Stimulated activated CD4-positive, alpha-beta T cell treated with anti-CD3 and anti-CD28 coated beads, TNF-alpha, amount 100 ng/mL, for 48 hours (primary cell): ENCODE measurements around the gene NR1H2.

Source experiments
- DNase-seq, 3 donors: peaks; one replicate each; pipeline ENCODE4 v3.0.0-alpha.2; 2020; ENCODE audit warnings: low read depth in 3 of 3

The NR1H2 gene

DNA sequence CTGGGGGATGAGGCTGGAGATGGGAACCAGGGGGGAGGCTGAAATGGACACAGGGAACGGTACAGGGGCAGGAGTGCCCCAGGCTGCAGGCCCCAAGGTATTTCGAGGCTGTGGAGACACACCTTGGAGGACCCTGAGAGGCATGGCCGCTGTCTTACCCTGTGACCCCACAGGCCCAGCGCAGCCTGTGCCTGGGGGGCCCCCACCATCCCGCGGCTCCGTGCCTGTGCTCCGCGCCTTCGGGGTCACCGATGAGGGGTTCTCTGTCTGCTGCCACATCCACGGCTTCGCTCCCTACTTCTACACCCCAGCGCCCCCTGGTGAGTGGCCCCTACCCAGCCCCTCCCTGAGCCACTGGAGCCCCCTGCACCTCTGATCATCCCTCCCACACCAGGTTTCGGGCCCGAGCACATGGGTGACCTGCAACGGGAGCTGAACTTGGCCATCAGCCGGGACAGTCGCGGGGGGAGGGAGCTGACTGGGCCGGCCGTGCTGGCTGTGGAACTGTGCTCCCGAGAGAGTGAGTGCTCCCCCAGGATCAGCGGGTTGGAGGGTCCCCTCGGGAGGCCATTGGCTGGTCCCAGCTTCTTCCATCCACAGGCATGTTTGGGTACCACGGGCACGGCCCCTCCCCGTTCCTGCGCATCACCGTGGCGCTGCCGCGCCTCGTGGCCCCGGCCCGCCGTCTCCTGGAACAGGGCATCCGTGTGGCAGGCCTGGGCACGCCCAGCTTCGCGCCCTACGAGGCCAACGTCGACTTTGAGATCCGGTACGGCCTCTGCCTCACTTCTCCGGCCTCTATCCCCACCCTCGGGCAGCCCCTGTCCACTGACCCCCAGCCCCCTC is 25.6 kb downstream of the NR1H2 start:
- DNase-seq, result no peak

DNA sequence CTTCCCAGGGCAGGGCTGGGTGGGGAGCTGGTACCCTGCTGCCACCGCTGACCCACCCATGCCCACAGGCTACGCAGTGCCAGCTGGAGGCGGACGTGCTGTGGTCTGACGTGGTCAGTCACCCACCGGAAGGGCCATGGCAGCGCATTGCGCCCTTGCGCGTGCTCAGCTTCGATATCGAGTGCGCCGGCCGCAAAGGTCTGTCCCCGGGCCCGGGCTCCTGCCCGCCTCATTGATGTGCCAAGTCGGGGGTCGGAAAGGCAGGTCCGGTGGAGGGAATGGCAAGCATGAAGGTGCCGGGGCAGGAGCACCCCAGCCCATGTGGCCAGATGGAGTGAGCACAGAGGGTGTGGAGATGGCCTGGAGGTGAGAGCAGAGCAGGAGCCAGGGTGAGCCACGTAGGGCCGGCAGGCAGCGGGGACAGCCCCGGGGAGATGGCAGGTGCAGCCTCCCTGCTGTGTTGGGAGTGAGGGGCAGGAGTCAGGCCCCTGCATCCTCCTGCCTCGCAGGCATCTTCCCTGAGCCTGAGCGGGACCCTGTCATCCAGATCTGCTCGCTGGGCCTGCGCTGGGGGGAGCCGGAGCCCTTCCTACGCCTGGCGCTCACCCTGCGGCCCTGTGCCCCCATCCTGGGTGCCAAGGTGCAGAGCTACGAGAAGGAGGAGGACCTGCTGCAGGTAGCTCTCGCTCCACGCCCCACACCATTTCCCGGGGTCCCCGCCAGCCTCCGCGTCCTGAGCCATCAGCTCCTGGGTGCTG is 26.5 kb downstream of the NR1H2 start:
- no peak for DNase-seq

DNA sequence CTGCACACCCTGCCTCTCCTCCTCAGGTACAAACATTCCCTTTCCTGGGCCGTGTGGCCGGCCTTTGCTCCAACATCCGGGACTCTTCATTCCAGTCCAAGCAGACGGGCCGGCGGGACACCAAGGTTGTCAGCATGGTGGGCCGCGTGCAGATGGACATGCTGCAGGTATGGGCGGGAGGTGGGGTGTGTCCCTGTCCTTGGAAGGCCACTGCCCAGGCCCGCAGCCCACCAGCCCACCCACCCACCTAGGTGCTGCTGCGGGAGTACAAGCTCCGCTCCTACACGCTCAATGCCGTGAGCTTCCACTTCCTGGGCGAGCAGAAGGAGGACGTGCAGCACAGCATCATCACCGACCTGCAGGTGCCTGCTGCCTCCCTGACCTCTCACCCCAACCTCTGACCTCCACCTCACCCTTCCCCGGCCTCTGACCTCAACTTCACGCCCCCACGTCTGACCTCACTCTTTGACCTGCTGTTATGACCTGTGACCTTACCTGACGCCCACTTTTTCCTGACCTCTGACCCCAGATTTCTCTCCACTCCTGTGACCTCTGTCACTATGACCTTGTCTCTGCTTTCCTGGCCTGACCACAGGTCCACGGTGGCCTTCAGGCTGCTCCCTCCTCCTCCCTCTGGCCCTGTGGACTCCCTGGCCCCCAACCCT is 30.0 kb downstream of the NR1H2 start:
- no peak for DNase-seq

DNA sequence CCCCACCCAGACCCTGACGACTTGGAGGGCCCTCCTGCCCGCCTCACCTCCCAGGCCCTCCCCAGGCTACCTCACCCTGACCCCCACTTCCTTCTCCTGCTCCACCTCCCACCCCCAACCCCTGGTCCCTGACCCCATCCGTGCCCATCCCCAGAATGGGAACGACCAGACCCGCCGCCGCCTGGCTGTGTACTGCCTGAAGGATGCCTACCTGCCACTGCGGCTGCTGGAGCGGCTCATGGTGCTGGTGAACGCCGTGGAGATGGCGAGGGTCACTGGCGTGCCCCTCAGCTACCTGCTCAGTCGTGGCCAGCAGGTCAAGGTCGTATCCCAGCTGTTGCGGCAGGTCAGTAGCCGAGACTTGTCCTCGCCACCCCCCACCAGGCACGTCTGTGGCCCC is 30.6 kb downstream of the NR1H2 start:
- DNase-seq, result no peak

DNA sequence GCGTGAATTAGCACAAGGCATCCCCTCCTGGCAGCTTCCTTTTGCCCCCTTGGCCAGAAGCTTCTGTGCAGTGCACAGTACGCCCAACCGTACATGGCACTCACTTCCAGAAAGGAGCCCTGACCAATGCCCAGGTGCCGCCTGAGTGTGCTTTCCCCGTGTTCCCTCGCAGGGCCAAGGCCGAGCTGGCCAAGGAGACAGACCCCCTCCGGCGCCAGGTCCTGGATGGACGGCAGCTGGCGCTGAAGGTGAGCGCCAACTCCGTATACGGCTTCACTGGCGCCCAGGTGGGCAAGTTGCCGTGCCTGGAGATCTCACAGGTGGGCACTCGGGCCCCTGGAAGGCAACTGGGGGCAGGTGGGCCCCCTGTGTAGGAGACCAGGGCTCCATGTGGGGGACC is 33.1 kb downstream of the NR1H2 start:
- DNase-seq, result no peak

DNA sequence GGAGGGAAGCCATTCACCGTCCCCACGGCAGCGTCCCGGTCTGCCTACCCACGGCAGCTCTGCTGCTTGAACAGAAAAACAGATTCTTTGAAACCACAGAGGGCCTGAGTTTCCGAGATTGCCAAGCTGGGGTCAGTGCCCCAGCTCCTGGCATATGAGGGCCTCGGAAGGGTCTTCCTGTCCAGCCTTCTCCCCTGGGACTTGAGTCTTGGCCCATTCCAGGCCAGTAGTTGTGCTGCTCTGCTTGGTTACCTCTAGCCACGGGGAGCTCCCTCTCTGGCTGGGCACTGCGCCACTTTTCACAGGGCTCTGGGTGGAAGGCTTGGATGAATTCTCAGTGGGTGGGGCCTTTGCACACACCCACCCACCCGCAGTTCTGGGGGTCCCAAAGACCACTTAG is 33.9 kb downstream of the NR1H2 start:
- DNase-seq, result no peak

DNA sequence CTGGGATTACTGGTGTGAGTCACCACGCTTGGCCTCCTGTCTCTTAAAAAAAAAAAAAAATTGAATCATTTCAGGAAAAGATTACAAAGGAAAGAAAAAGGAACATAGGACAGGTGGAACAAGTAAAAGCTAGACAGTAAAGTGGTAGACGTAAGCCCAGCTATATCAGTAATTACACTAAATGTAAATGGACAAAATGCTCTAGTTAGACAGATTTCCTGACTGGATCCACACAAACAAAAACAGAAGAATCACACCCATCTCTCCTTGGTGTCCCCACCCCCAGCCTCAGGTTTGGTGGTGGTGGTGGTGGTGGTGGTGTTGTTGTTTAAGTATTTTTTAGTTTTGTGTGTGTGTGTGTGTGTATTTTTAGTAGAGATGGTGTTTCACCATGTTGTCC is 36.2 kb downstream of the NR1H2 start:
- DNase-seq, result no peak

DNA sequence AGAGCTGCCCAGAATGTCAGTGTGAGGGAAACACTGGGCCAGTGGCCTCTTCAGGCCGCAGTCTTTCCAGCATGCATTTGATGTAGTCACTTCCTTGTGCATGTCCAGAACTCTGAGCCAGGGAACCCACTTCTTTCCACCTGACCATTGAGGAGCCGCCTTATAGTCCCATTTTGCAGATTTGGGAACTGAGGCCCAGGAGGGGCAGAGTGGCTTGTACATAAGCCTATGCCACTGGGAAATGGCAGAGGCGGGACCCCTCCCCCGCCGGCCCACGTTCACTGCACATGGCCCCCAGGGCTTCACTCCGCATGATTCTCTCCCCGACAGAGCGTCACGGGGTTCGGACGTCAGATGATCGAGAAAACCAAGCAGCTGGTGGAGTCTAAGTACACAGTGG is 36.8 kb downstream of the NR1H2 start:
- no peak for DNase-seq

DNA sequence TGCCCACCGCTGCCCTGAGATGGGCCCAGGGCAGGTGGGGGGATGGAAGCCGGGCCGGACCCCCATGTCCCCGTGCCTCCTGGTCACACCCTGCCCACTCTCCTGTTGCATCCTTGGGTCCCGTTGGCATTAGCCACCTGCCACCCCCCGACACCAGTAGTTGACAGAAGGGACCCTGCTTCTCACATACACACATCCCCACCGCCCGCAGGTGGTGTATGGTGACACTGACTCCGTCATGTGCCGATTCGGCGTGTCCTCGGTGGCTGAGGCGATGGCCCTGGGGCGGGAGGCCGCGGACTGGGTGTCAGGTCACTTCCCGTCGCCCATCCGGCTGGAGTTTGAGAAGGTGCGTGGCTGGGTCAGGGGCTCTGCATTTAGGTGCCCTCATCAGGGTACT is 37.3 kb downstream of the NR1H2 start:
- no peak for DNase-seq

DNA sequence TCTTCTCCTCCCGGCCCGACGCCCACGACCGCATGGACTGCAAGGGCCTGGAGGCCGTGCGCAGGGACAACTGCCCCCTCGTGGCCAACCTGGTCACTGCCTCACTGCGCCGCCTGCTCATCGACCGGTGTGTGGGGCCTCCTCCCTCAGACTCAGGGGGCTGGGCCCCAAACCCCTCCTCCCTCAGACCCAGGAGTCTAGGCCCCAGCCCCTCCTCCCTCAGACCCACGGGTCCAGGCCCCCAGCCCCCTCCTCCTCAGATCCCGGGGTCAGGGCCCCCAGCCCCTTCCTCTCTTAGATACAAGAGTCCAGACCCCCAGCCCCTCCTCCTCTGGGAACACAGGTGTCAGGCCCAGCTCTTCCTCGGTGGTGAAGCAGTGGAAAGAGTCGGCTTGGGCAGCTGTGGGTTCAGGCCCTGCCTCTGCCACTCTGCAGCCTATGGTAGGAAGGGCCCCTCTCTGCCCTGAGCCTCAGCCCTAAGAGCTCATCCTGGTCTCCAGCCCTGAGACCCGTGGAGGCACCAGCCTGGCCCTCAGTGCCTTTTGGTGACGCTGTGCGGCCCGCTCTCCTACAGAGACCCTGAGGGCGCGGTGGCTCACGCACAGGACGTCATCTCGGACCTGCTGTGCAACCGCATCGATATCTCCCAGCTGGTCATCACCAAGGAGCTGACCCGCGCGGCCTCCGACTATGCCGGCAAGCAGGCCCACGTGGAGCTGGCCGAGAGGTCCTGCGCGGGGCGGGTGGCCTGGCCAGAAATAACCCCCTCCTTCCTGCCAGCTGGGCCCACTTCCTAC is 38.8 kb downstream of the NR1H2 start:
- DNase-seq, result peak; percentile 61 to 77 (median 68)

DNA sequence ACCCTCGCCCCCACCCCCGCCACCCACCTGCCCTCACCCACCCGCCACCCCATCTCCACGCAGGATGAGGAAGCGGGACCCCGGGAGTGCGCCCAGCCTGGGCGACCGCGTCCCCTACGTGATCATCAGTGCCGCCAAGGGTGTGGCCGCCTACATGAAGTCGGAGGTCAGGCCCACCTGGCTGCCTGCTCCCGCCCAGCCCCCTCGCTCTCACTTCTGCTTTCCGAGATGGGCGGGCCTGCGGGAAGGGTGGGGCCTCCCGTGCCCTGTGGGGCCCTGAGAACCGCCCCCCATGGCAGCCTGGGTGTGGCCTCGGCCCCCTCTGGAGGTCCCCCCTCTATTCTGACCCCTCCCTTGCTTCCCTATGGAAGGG is 39.4 kb downstream of the NR1H2 start:
- no peak for DNase-seq

DNA sequence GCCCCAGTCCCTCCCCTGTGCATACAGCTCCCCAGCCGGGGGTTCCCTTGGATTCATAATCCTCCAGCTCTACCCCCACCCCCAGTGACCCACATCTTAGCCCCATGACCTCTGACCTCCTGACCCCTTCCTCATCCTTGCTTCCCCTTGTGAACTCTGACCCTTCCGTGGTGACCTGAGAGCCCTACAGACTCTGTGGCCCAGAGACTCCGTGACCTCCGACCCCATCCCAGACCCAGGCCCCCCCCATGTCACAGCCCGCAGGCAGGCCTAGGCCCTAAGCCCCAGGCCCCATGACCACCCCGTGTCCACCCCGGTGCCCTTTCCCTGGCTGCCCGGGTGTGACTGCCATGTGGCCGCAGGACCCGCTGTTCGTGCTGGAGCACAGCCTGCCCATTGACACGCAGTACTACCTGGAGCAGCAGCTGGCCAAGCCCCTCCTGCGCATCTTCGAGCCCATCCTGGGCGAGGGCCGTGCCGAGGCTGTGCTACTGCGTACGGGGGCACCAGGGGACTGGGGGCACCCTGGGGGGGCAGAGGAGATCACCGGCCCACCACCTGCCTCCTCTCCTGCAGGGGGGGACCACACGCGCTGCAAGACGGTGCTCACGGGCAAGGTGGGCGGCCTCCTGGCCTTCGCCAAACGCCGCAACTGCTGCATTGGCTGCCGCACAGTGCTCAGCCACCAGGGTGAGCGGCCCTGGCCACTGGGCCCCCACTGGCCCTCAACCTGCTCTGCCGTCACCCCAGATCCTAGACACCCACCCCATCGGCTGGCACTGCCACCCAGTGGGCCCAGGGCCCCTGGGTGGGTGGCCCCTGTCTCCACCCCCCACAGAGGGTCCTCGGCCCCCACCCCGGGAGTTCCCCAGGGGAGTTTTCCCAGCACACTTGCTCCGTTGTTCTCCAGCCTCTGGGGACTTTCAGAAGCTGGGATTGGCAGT is 40.0 kb downstream of the NR1H2 start:
- DNase-seq, result no peak

DNA sequence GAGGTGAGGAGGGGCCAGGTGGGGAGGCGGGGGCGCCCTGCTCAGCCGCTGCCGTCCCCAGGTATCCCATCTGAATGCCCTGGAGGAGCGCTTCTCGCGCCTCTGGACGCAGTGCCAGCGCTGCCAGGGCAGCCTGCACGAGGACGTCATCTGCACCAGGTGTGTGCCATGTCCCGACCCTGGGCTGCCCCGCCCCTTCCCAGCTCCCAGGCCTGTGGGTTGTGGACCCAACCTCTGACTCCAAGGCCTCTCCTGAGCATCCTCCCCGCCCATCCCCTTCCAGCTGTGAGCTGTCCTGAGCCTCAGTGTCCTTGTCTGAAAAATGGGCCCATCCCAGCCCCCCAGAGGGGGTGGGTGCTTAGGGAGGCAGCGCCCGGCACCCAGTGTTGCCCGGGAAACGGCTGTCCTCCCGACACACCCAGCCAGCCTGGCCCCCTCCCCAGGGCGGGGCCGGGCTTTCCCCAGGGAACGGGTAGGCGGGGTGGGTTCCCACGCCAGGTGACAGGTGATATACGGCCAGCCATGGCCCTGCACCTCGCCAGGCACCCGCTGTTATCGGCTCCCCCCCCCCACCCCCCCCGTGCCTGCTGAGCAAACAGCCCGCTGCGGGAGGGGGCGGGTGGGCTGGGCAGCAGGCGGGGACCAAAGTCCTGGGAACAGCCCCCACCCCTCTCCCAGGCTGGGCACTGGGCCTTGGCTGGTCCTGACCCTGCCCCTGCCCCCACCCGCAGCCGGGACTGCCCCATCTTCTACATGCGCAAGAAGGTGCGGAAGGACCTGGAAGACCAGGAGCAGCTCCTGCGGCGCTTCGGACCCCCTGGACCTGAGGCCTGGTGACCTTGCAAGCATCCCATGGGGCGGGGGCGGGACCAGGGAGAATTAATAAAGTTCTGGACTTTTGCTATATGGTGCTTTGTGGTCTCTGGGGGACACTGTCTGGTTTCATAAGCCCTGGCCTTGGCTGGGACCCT is 41.1 kb downstream of the NR1H2 start:
- DNase-seq, result no peak

DNA sequence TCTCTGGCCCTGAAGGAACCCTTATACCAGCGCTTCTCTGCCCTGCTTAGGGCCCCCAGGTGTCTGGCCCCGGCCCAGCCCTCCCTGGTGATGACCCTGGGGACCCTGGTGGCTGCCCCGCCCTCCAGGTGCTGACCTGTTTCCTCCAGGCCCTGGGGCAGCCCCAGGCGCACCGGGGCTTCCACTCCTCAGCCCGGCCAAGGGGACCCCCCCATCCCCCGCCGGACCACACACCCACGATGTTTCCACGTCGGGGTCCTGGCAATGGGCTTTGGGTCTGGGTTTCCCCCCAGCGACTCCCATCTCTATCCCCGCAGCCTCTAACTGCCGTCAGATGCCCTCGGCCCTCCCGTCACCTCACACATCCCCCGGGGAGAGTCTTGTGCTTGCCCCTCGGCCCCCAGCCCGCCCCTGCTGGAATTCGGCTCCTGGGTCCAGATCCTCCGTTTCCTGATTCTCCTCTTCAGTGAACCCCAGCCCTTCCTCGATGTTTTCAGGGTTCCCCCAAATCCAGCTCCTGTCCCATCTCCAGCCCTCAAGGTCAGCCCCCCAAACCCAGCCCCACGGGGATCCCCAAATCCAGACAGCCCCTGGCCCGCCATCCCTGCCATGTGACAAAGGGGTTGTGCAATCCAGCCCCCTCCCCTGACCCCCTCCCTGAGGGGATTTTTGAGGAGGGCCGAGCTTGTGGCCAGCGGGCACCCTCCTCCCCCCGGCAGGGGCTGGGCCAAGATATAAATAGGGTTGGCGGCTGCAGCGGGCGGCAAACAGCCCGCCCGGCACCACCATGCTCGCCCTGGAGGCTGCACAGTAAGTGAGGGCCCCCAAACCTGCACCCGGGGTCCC is 42.1 kb downstream of the NR1H2 start, which contains the start of gene SPIB:
TSS of gene SPIB (plus strand) at position 763 of the 846 bp plus-strand sequence. CDS start at position 788, 25 bp downstream.
- DNase-seq, result no peak

DNA sequence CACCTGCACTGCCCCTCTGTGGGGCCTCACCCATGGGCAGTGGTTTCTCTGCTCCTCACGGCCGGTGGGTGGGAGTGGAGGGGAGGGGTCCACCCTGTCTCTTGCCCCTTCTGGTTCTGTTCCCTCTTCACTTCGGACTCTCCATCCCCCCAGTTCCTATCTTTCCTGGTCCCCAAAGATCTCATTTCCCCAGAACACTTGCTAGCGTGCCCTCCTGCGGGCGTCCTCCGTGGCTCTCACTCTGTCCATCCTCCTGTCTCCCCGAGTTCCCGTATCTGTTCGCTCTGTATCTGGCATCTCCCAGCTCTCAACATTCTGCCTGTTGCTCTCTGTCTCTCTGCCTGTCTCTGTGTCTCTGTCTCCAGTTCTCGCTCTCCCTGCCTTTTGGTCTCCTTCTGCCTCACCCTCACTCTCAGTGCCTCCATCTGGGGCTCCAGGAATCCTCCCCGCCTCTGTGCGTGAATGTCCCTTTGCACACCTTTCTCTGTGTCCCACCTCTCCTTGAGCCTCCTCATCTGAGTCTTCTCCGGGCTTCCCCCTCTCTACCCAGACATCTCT is 42.8 kb downstream of the NR1H2 start:
- no peak for DNase-seq

DNA sequence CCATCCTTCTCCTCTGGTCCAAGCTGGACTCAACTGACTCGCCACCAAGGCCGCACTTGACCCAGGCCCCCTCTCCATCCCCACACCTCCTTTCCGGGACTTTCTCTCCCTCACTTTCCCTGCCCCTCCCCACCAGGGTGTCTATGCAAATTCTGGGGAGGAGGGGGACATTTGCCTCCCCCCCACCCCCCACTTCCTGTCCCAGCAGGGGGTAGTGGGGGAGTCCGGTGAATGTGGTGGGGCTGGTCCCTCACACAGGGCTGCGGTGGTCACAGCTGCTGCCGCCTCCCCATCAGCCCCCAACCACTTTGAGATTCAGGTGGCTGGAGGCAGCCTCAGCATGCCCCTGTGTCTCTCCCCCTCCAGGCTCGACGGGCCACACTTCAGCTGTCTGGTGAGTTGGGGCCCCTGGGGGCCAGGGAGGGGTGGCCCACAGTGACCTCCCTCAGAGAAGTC is 43.4 kb downstream of the NR1H2 start:
- no peak for DNase-seq

DNA sequence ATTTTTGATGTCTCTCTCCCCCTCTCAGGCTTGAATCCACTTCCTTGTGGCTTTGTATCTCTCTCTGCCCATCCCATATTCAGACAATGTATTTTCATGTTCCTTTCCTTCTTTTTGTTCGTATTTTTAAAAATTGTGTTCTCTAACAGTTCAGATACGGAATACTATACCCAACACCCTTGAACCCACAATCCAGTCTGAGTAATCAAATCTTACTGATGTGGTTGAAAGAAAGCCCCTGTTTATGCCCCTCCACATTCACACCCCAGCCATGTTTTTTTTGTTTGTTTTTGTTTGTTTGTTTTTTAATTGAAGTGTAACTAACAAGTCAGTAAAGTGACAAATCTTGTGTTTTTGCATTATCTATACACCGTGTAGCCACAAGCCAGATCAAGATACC is 43.9 kb downstream of the NR1H2 start:
- no peak for DNase-seq

DNA sequence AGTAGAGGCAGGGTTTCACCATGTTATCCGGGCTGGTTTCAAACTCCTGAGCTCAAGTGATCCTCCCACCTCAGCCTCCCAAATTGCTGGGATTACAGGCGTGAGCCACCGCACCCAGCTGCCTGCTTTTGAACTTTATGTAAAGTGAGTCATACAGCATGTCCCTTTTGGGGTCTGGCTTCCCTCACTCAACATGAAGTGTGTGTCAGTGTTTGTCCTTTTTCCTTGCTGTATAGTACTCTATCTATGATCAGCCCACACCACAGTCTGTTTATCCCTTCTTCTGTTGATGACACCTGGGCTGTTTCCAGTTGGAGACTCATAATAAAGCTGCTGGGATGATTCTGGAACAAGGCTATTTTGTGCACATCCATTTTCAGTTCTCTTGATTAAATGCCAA is 44.6 kb downstream of the NR1H2 start:
- no peak for DNase-seq
